GM19463 (cell line): ENCODE results near the gene GABRG3.
"Not testable (repeated sequence)": the region's sequence is repeated elsewhere in the genome, so short reads cannot be mapped to it uniquely, and the experiment has no call there.

Experiments
- ATAC-seq: cut with Tn5 transposase; IDR thresholded peaks from one replicate; pipeline ENCODE4 v1.9.1; 2021; ENCODE audit warnings: mild to moderate bottlenecking, moderate library complexity; ENCODE audit not compliant: unreplicated experiment

Gene GABRG3

GRCh38 chr15:26985050-26985449, 14.1 kb downstream of the GABRG3 start:
- ATAC-seq: no peak

- ATAC-seq: no peak
These were observed 25.3 kb downstream of the GABRG3 start for GRCh38 chr15:26996250-26996649.

GRCh38 chr15:27003003-27003402, 32.0 kb downstream of the GABRG3 start:
- ATAC-seq: not testable (repeated sequence)

GRCh38 chr15:27004226-27004625, 33.2 kb downstream of the GABRG3 start:
- not testable (repeated sequence) for ATAC-seq

GRCh38 chr15:27017168-27017809, 46.3 kb downstream of the GABRG3 start:
- peak; percentile 84 for ATAC-seq

- no peak for ATAC-seq
These were observed 48.7 kb downstream of the GABRG3 start for GRCh38 chr15:27019687-27020086.

GRCh38 chr15:27025481-27025966, 54.5 kb downstream of the GABRG3 start:
- no peak for ATAC-seq

GRCh38 chr15:27027229-27027628, 56.2 kb downstream of the GABRG3 start:
- ATAC-seq: no peak

- ATAC-seq: no peak
These were observed 58.0 kb downstream of the GABRG3 start for GRCh38 chr15:27028858-27029477.

GRCh38 chr15:27036210-27036609, 65.2 kb downstream of the GABRG3 start:
- ATAC-seq: no peak

GRCh38 chr15:27037501-27037900, 66.5 kb downstream of the GABRG3 start:
- ATAC-seq: no peak

GRCh38 chr15:27039152-27039551, 68.2 kb downstream of the GABRG3 start:
- no peak for ATAC-seq

- ATAC-seq: no peak
These were observed 71.2 kb downstream of the GABRG3 start for GRCh38 chr15:27042230-27042629.

- ATAC-seq: no peak
These were observed 71.7 kb downstream of the GABRG3 start for GRCh38 chr15:27042646-27043045.

GRCh38 chr15:27043770-27044169, 72.8 kb downstream of the GABRG3 start:
- no peak for ATAC-seq

GRCh38 chr15:27045796-27046195, 74.8 kb downstream of the GABRG3 start:
- no peak for ATAC-seq

GRCh38 chr15:27046880-27047279, 75.9 kb downstream of the GABRG3 start:
- no peak for ATAC-seq

GRCh38 chr15:27050163-27050562, 79.2 kb downstream of the GABRG3 start:
- ATAC-seq: no peak

- no peak for ATAC-seq
These were observed 83.4 kb downstream of the GABRG3 start for GRCh38 chr15:27054426-27054825.

- no peak for ATAC-seq
These were observed 87.1 kb downstream of the GABRG3 start for GRCh38 chr15:27057904-27058645.

- no peak for ATAC-seq
These were observed 88.0 kb downstream of the GABRG3 start for GRCh38 chr15:27058939-27059338.
